Ovary (tissue), 9 donors: ENCODE data around the gene TSGA10. TPM values are rescaled to one million over a fixed set of nuclear protein-coding genes. Genes with fewer than 3 reads are reported as not detected.

Source experiments
- DNase-seq, 5 donors: peaks; one replicate each; pipeline ENCODE4 v3.0.0-alpha.2; 2019 to 2020
- H3K27ac ChIP-seq, 2 donors: fragments of 200-600 bp; one replicate each; pipeline versions ENCODE4 v1.5.1 to v1.8.0; 2019 to 2022
- H3K27me3 ChIP-seq: fragments of 200-600 bp; one replicate; pipeline ENCODE4 v1.8.0; 2022
- H3K36me3 ChIP-seq: fragments of 200-600 bp; sonication (generic); one replicate; pipeline ENCODE4 v1.5.1; 2019
- H3K4me1 ChIP-seq: one replicate; pipeline ENCODE4 v1.8.1; 2013; ENCODE audit warnings: mild to moderate bottlenecking, moderate library complexity; ENCODE audit not compliant: insufficient read depth
- H3K4me3 ChIP-seq: fragments of 200-600 bp; sonication (generic); one replicate; pipeline ENCODE4 v1.5.1; 2017
- H3K9me3 ChIP-seq, 2 donors: fragments of 200-600 bp in 1 of 2; sonication (generic) in 1 of 2; one replicate each; pipeline versions ENCODE4 v1.5.1 to v1.8.1; 2013 to 2019; ENCODE audit warnings: mild to moderate bottlenecking in 1 of 2, moderate library complexity in 1 of 2
- CTCF ChIP-seq, 3 donors: fragments of 450-650 bp in 2 of 3; fragments of 200-600 bp in 1 of 3; IDR thresholded peaks; one replicate each; pipeline versions ENCODE4 v1.5.1 to v1.8.0; 2016 to 2022; ENCODE audit warnings: antibody characterized with exemption in 3 of 3, mild to moderate bottlenecking in 1 of 3
- EP300 ChIP-seq: sonication (generic); formaldehyde crosslinking; IDR thresholded peaks from one replicate; pipeline ENCODE4 v1.6.1; 2017; ENCODE audit warnings: antibody characterized with exemption
- POLR2A ChIP-seq: fragments of 450-650 bp; IDR thresholded peaks from one replicate; pipeline ENCODE4 v1.6.1; 2017; ENCODE audit warnings: antibody characterized with exemption, mild to moderate bottlenecking, moderate library complexity
- WGBS, 3 donors: extraction: QIAGEN DNeasy Blood & Tissue Kit in 1 of 3; methylation state at CpG; one replicate each; pipeline versions ENCODE4 v1.1.5 to v1.1.7; 2013 to 2017; 5-methylcytosine and 5-hydroxymethylcytosine counted together
- intact Hi-C, 4 donors: fragments of 100-400 bp; cut with DNase I; formaldehyde crosslinking; loops; one replicate each; pipeline versions ENCODE4 v1.11.0 to v1.15.1; 2022 to 2023
- polyA plus RNA-seq, 2 donors: library from polyadenylated mRNA; stranded (reverse); fragments of 200-250 nt in 1 of 2; fragments of 350-450 nt in 1 of 2; fragmentation: Illumina TruSeq in 1 of 2; extraction: RNeasy Lipid Tissue Mini Kit (QIAGEN cat#74804) in 1 of 2; gene quantifications; one replicate each; pipeline ENCODE4 v1.2.3, GENCODE V29; 2013 to 2014
- total RNA-seq, 7 donors: library from RNA; depleted of rRNA in 2 of 7; stranded (reverse); fragments of >200 nt in 2 of 7; fragmentation: NEBNext Ultra II Directional in 3 of 7; extraction: Animal tissue kit (Norgen Biotek cat#: 25700) in 3 of 7; gene quantifications; one replicate each; pipeline versions ENCODE4 v1.1.0 to v1.2.4, GENCODE V29; 2016 to 2023
- donor health status: DM: no; HTN: no; CAD: no; lungs with moderate emphysema.
- donor health status: DM: no; HTN: no; CAD: no.
- donor health status: Bipolar disorder and iron deficiency.
- donor health status: DM: yes; HTN: yes; CAD: no.
- donor health status: DM: no; HTN: no; CAD: no.
- donor health status: DM: yes; HTN: yes; CAD: no.

TSGA10 gene
- total and polyA plus RNA-seq, 9 donors = 1.8 to 35.5 (median 8.6) TPM

GRCh38 chr2:99086385-99086784 is 68.4 kb downstream of the TSGA10 start:
- 59 to 70% (median 69%) methylated on average over 1 of the region's 1 CpG for WGBS, 3 donors
- TF ChIP-seq POLR2A (no peak), CTCF (IDR thresholded peaks at IDR 0.05) (no peak), EP300 (no peak)
- H3K4me3 ChIP-seq = no peak overlapping the region
- H3K27ac ChIP-seq = no peak overlapping the region
- no peaks in the 10 kb centered on the region for H3K27me3 ChIP-seq
- DNase-seq = no peak
- no peaks in the 10 kb centered on the region for H3K36me3 ChIP-seq
- H3K4me1 ChIP-seq = no peaks in the 10 kb centered on the region
- intact Hi-C loops = no loop called here
- H3K9me3 ChIP-seq = no peaks in the 10 kb centered on the region

GRCh38 chr2:99085421-99085820 is 69.3 kb downstream of the TSGA10 start:
- H3K4me3 ChIP-seq = no peak overlapping the region
- H3K4me1 ChIP-seq = no peaks in the 10 kb centered on the region
- intact Hi-C loops = no loop called here
- H3K36me3 ChIP-seq = no peaks in the 10 kb centered on the region
- H3K9me3 ChIP-seq = no peaks in the 10 kb centered on the region
- no peak overlapping the region for H3K27ac ChIP-seq
- no peaks in the 10 kb centered on the region for H3K27me3 ChIP-seq
- DNase-seq = no peak
- WGBS, 3 donors = 82 to 97% (median 82%) methylated on average over 2 of the region's 2 CpGs
- TF ChIP-seq POLR2A (no peak), CTCF (IDR thresholded peaks at IDR 0.05) (no peak), EP300 (no peak)

- WGBS, 3 donors = 76 to 82% (median 79%) methylated on average over 4 of the region's 4 CpGs
- Histone ChIP-seq H3K4me1 (no peaks in the 10 kb centered on the region), H3K27ac (no peak overlapping the region), H3K27me3 (no peaks in the 10 kb centered on the region), H3K4me3 (no peak overlapping the region), H3K36me3 (no peaks in the 10 kb centered on the region), H3K9me3 (no peaks in the 10 kb centered on the region)
- DNase-seq = no peak
- intact Hi-C loops = no loop called here
- TF ChIP-seq CTCF (IDR thresholded peaks at IDR 0.05) (no peak), EP300 (no peak), POLR2A (no peak)
Measured at GRCh38 chr2:99084256-99084655, 70.5 kb downstream of the TSGA10 start.

GRCh38 chr2:99081891-99082290 is 72.9 kb downstream of the TSGA10 start:
- no peaks in the 10 kb centered on the region for H3K36me3 ChIP-seq
- no peaks in the 10 kb centered on the region for H3K27me3 ChIP-seq
- no peaks in the 10 kb centered on the region for H3K4me1 ChIP-seq
- H3K27ac ChIP-seq = no peak overlapping the region
- WGBS, 3 donors = 26 to 33% (median 26%) methylated on average over 4 of the region's 4 CpGs
- TF ChIP-seq CTCF (IDR thresholded peaks at IDR 0.05) = no peak
- no peak for TF ChIP-seq POLR2A
- TF ChIP-seq EP300 = no peak
- intact Hi-C loops = no loop called here
- DNase-seq = no peak
- H3K9me3 ChIP-seq = no peaks in the 10 kb centered on the region
- no peak overlapping the region for H3K4me3 ChIP-seq

GRCh38 chr2:99079226-99079625 is 75.5 kb downstream of the TSGA10 start:
- Histone ChIP-seq H3K27ac (no peak overlapping the region), H3K27me3 (no peaks in the 10 kb centered on the region), H3K4me3 (no peak overlapping the region), H3K4me1 (no peaks in the 10 kb centered on the region), H3K9me3 (no peaks in the 10 kb centered on the region), H3K36me3 (no peaks in the 10 kb centered on the region)
- WGBS, 3 donors = 45 to 73% (median 72%) methylated on average over 2 of the region's 2 CpGs
- DNase-seq = no peak
- intact Hi-C loops = no loop called here
- TF ChIP-seq CTCF (IDR thresholded peaks at IDR 0.05) (no peak), POLR2A (no peak), EP300 (no peak)
